ENCODE data around the gene CCL22.

Gene CCL22

GRCh38 chr16:57412584-57412983, 54.0 kb downstream of the CCL22 start:
- no peaks in the 10 kb centered on the region for H3K9me3 ChIP-seq (ENCODE audit: control insufficient read depth, insufficient read depth, low read depth, low read length)
- H3K4me3 ChIP-seq (ENCODE audit: low read depth, low read length) = no peak overlapping the region
- no peaks in the 10 kb centered on the region for H3K4me1 ChIP-seq (ENCODE audit: control insufficient read depth, insufficient read depth, low read length)
- no peak overlapping the region for H3K27ac ChIP-seq (ENCODE audit: extremely low read depth, low read depth, low read length)
- no peaks in the 10 kb centered on the region for H3K36me3 ChIP-seq (ENCODE audit: control insufficient read depth in 2 of 2, insufficient read depth in 1 of 2, low read length in 2 of 2)
- CTCF ChIA-PET = interaction anchor here (1.0 to 3.2 kb wide), 4 partner anchors 10 to 111 kb away, joined by 3 to 23 read pairs (median 6); no protein-coding TSS in a partner anchor
- no peak for TF ChIP-seq SCRT2 (tag by site-specific recombination; IDR thresholded peaks at IDR 0.05)
- TF ChIP-seq ZNF398 (tag by site-specific recombination; IDR thresholded peaks at IDR 0.05) = no peak
- no peak for TF ChIP-seq ZNF561 (tag by site-specific recombination; IDR thresholded peaks at IDR 0.05; ENCODE audit: borderline replicate concordance)
- TF ChIP-seq ZNF174 (tag by site-specific recombination; IDR thresholded peaks at IDR 0.05) = no peak
- no peak for TF ChIP-seq ZNF768 (tag by site-specific recombination; IDR thresholded peaks at IDR 0.05)
- TF ChIP-seq ZNF239 (tag by site-specific recombination; IDR thresholded peaks at IDR 0.05) = no peak
- no peak for TF ChIP-seq ZNF266 (tag by site-specific recombination; IDR thresholded peaks at IDR 0.05; ENCODE audit: low read depth)
- no peak for TF ChIP-seq ZBTB49 (tag by site-specific recombination; IDR thresholded peaks at IDR 0.05; ENCODE audit: low read depth)
- TF ChIP-seq, protein P1, sequence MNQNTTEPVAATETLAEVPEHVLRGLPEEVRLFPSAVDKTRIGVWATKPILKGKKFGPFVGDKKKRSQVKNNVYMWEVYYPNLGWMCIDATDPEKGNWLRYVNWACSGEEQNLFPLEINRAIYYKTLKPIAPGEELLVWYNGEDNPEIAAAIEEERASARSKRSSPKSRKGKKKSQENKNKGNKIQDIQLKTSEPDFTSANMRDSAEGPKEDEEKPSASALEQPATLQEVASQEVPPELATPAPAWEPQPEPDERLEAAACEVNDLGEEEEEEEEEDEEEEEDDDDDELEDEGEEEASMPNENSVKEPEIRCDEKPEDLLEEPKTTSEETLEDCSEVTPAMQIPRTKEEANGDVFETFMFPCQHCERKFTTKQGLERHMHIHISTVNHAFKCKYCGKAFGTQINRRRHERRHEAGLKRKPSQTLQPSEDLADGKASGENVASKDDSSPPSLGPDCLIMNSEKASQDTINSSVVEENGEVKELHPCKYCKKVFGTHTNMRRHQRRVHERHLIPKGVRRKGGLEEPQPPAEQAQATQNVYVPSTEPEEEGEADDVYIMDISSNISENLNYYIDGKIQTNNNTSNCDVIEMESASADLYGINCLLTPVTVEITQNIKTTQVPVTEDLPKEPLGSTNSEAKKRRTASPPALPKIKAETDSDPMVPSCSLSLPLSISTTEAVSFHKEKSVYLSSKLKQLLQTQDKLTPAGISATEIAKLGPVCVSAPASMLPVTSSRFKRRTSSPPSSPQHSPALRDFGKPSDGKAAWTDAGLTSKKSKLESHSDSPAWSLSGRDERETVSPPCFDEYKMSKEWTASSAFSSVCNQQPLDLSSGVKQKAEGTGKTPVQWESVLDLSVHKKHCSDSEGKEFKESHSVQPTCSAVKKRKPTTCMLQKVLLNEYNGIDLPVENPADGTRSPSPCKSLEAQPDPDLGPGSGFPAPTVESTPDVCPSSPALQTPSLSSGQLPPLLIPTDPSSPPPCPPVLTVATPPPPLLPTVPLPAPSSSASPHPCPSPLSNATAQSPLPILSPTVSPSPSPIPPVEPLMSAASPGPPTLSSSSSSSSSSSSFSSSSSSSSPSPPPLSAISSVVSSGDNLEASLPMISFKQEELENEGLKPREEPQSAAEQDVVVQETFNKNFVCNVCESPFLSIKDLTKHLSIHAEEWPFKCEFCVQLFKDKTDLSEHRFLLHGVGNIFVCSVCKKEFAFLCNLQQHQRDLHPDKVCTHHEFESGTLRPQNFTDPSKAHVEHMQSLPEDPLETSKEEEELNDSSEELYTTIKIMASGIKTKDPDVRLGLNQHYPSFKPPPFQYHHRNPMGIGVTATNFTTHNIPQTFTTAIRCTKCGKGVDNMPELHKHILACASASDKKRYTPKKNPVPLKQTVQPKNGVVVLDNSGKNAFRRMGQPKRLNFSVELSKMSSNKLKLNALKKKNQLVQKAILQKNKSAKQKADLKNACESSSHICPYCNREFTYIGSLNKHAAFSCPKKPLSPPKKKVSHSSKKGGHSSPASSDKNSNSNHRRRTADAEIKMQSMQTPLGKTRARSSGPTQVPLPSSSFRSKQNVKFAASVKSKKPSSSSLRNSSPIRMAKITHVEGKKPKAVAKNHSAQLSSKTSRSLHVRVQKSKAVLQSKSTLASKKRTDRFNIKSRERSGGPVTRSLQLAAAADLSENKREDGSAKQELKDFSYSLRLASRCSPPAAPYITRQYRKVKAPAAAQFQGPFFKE (tag by site-specific recombination; IDR thresholded peaks at IDR 0.05; ENCODE audit: borderline replicate concordance) = no peak
- TF ChIP-seq KLF16 (tag by site-specific recombination; IDR thresholded peaks at IDR 0.05) = no peak
- TF ChIP-seq KLF1 (tag by site-specific recombination; IDR thresholded peaks at IDR 0.05) = no peak
- POLR2A ChIA-PET = interaction anchor here (1.6 kb wide), 1 partner anchor 50 kb away, joined by 3 read pairs; the partner anchor contains the start of gene POLR2C

DNA sequence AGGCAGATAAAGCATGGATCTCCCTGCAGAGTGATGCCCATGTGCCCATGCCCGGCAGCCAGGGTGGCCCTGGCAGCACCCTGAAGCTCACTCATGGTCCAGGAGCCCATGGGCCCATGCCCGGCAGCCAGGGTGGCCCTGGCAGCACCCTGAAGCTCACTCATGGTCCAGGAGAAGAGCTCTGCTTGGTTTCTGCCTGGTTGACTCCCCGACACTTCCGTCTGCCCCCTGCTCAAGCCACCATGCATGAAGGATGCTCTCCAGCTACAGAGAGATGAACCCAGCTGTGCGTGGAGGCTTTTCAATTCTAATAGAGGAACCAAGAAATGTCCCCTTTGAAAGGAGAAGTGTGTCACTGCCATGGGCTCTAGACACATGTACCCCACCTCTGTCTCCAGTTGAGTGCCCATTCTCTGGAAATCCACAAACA, 54.7 kb downstream of the CCL22 start:
- Histone ChIP-seq H3K4me3 (ENCODE audit: low read depth, low read length) (no peak overlapping the region), H3K27ac (ENCODE audit: extremely low read depth, low read depth, low read length) (no peak overlapping the region), H3K36me3 (ENCODE audit: control insufficient read depth in 2 of 2, insufficient read depth in 1 of 2, low read length in 2 of 2) (no peaks in the 10 kb centered on the region), H3K9me3 (ENCODE audit: control insufficient read depth, insufficient read depth, low read depth, low read length) (no peaks in the 10 kb centered on the region), H3K4me1 (ENCODE audit: control insufficient read depth, insufficient read depth, low read length) (no peaks in the 10 kb centered on the region)
- ChIA-PET POLR2A (interaction anchor here (1.1 to 1.6 kb wide), 2 partner anchors 34 to 49 kb away, joined by 3 read pairs; partner anchors contain the start of genes CIAPIN1, COQ9 and POLR2C), CTCF (interaction anchor here (1.0 to 3.2 kb wide), 5 partner anchors 9 to 112 kb away, joined by 3 to 23 read pairs (median 6); no protein-coding TSS in a partner anchor)
- TF ChIP-seq HOXD13 (CRISPR knock-in tag; IDR thresholded peaks at IDR 0.05; ENCODE audit: borderline replicate concordance) = no peak
- TF ChIP-seq ZXDB (tag by site-specific recombination; IDR thresholded peaks at IDR 0.05) = no peak
- TF ChIP-seq MEIS1 (CRISPR knock-in tag; IDR thresholded peaks at IDR 0.05; ENCODE audit: borderline replicate concordance) = no peak
- no peak for TF ChIP-seq ZNF138 (tag by site-specific recombination; IDR thresholded peaks at IDR 0.05; ENCODE audit: borderline replicate concordance)
- TF ChIP-seq ZNF184 (tag by site-specific recombination; IDR thresholded peaks at IDR 0.05) = no peak
- TF ChIP-seq, protein P2, sequence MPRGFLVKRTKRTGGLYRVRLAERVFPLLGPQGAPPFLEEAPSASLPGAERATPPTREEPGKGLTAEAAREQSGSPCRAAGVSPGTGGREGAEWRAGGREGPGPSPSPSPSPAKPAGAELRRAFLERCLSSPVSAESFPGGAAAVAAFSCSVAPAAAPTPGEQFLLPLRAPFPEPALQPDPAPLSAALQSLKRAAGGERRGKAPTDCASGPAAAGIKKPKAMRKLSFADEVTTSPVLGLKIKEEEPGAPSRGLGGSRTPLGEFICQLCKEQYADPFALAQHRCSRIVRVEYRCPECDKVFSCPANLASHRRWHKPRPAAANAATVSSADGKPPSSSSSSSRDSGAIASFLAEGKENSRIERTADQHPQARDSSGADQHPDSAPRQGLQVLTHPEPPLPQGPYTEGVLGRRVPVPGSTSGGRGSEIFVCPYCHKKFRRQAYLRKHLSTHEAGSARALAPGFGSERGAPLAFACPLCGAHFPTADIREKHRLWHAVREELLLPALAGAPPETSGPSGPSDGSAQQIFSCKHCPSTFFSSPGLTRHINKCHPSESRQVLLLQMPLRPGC (tag by site-specific recombination; IDR thresholded peaks at IDR 0.05) = no peak
- no peak for TF ChIP-seq ZNF324 (tag by site-specific recombination; IDR thresholded peaks at IDR 0.05)
- TF ChIP-seq ZNF621 (tag by site-specific recombination; IDR thresholded peaks at IDR 0.05) = no peak
- TF ChIP-seq, protein P3, sequence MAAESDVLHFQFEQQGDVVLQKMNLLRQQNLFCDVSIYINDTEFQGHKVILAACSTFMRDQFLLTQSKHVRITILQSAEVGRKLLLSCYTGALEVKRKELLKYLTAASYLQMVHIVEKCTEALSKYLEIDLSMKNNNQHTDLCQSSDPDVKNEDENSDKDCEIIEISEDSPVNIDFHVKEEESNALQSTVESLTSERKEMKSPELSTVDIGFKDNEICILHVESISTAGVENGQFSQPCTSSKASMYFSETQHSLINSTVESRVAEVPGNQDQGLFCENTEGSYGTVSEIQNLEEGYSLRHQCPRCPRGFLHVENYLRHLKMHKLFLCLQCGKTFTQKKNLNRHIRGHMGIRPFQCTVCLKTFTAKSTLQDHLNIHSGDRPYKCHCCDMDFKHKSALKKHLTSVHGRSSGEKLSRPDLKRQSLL (tag by site-specific recombination; IDR thresholded peaks at IDR 0.05) = no peak

Data from HEK293 (cell line).